A549 treated with Hydrocortisone at 1 μM for 4 hours (cell line): Measurements from ENCODE around the gene ZIC3. TPM values are rescaled to one million over a fixed set of nuclear protein-coding genes. Genes with fewer than 3 reads are reported as not detected.

Experiments used
- total RNA-seq: library from RNA; stranded (reverse); fragments of 200-300 nt; extraction: Qiagen RNA extraction; gene quantifications from 5 replicates; pipeline ENCODE4 v1.2.3, GENCODE V29; 2022

The ZIC3 gene
- not detected in 5 replicates for total RNA-seq

DNA sequence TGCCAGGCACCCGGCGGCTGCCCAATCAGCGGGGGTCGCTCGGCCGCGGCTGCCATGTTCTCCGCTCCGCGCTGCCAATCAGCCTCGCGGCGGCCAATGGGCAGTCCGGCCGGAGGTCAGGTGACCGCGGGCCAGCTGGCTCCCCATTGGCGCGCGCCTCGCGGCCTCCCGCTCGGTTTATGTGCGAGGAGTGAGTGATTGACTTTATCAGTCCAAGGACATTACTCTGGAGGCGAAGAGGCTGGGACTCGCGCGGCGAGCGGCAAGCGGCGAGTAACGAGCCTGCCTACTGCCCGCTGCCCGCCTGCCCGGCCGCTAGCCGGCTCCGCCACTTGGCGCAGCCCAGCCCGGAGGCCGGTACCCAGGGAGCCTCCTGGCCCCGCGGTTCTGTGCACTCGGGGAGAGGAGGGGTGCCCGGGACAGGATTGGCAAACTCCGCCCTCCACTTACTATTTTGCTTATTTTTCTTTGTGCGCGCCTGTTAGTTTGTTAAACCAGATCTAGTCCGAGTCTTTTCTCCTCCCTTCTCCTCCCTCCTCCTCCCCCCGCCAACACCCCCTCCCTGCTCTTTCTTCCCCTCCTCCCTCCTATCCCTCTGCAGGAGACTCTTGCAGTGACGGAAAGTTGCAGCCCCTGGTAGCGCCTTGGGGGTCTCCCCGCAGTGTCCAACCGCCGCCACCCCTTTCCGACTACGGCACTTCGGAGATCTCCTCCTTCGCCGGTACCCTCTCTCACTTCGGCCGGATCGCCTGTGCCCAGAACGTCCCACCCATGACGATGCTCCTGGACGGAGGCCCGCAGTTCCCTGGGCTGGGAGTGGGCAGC, at the start of gene ZIC3:
Gene ZIC3 (plus strand): TSS at position 207 of the 825 bp plus-strand sequence. CDS start 565 bp downstream, at position 772.

